Measurements from ENCODE around the gene STOML3. TPM values are rescaled to one million over a fixed set of nuclear protein-coding genes. Genes with fewer than 3 reads are reported as not detected.

The STOML3 gene, protein sequence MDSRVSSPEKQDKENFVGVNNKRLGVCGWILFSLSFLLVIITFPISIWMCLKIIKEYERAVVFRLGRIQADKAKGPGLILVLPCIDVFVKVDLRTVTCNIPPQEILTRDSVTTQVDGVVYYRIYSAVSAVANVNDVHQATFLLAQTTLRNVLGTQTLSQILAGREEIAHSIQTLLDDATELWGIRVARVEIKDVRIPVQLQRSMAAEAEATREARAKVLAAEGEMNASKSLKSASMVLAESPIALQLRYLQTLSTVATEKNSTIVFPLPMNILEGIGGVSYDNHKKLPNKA
- total RNA-seq (0.04 TPM), polyA plus RNA-seq (ENCODE audit: insufficient read depth in 1 of 8, insufficient read length in 8 of 8, low replicate concordance in 1 of 8) (under 1 TPM; 0.06 to 0.31 (median 0.20) TPM)
- long read RNA-seq, donor 1: 0 reads
- long read RNA-seq, donor 2: 0 reads
- long read RNA-seq, donor 3: 0 reads
- long read RNA-seq, donor 4: 0 reads
- long read RNA-seq, donor 5: 0 reads
- long read RNA-seq, donor 6: 0 reads
- long read RNA-seq, donor 7: 0 reads
- long read RNA-seq, donor 8: 0 reads
- long read RNA-seq, donor 9: 0 reads
- long read RNA-seq, donor 10: 0 reads
- long read RNA-seq, donor 11: 0 reads

DNA sequence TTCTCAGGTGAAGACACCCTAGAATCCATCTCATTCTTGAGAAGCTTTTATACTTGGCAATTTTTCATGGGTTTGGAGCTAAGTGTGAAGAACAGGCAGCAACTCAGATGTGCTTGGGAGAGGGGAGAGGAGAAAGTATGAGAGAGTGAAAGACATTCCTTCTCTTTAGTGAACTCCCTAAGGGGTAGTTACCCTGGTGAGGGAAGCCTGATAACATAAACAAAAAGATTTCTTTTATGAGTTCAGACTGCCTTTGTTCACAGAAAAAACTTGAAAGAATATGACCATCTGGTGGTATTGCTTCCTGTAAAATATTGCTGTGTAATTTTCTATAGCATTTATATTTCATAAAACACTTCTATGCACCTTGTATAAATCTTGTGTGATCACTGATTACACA is at the start of gene STOML3:
Gene STOML3, minus strand, starts transcription at position 139 of the 400 bp plus-strand sequence. Its CDS starts 110 bp downstream, at position 29.
- DNase-seq: peak; percentile 32
- H3K36me3 ChIP-seq (ENCODE audit: control insufficient read depth, insufficient read depth, low read length): no peaks in the 10 kb centered on the region
- no peak within 1 kb of the TSS for H3K4me3 ChIP-seq (ENCODE audit: low read length)
- no peaks in the 10 kb centered on the region for H3K4me1 ChIP-seq (ENCODE audit: control insufficient read depth, insufficient read depth, low read length)
- no peaks in the 10 kb centered on the region for H3K9me3 ChIP-seq (replicated peaks; ENCODE audit: control insufficient read depth, low read depth, low read length)
- H3K27ac ChIP-seq (ENCODE audit: low read length): no peak within 1 kb of the TSS
- H3K27me3 ChIP-seq (ENCODE audit: control insufficient read depth, insufficient read depth, low read length): no peaks in the 10 kb centered on the region

DNA sequence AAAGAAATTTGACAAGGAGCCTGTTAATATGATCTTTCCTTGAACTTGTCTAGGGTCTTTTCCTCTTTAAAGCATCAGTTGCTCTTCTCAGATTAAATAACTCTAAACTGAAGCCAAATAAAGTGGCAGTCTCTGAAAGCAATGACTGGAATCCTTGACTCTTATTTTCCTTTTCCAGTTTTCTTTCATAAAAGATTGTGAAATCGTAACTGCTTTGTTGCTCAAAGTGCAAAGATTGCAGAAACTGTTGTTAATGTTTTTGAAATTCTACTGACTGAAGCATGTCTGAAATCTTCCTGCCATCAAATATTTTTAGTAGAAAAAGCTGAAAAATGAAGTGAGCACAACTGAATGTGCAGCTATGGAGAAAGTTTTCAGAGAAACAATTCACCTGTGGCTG is 49.6 kb upstream of the STOML3 start:
- no peaks in the 10 kb centered on the region for H3K27me3 ChIP-seq (ENCODE audit: control insufficient read depth, insufficient read depth, low read length)
- no peaks in the 10 kb centered on the region for H3K9me3 ChIP-seq (replicated peaks; ENCODE audit: control insufficient read depth, low read depth, low read length)
- DNase-seq: no peak
- H3K36me3 ChIP-seq (ENCODE audit: control insufficient read depth, insufficient read depth, low read length): peaks cover 3% of the 10 kb centered on the region
- H3K4me1 ChIP-seq (ENCODE audit: control insufficient read depth, insufficient read depth, low read length): peaks cover under 1% of the 10 kb centered on the region
- no peak overlapping the region for H3K4me3 ChIP-seq (ENCODE audit: low read length)
- WGBS (ENCODE audit: insufficient coverage): no CpG with 5 or more reads among the region's 1 CpG
- no peak overlapping the region for H3K27ac ChIP-seq (ENCODE audit: low read length)

DNA sequence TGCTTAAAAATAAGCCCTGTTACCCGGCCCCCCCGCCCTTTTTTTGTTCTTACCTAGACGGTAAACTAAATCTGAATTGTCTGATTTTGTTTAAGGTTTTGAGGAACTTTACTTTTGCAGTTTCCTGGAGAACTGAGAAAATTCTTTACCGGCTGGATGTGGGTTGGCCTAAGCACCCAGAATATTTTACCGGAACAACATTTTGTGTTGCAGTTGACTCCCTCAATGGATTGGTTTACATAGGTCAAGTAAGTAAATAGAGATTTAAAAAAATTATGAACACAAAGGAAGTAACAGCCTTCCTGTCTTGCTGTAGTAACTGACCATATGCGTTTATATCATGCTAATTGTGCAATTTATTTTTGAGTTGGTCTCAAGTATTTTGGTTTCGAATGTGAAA is 48.4 kb upstream of the STOML3 start:
- Histone ChIP-seq H3K4me3 (ENCODE audit: low read length) (peak overlapping the region; percentile 84), H3K27ac (ENCODE audit: low read length) (no peak overlapping the region)
- WGBS (ENCODE audit: insufficient coverage): no CpG with 5 or more reads among the region's 7 CpGs

DNA sequence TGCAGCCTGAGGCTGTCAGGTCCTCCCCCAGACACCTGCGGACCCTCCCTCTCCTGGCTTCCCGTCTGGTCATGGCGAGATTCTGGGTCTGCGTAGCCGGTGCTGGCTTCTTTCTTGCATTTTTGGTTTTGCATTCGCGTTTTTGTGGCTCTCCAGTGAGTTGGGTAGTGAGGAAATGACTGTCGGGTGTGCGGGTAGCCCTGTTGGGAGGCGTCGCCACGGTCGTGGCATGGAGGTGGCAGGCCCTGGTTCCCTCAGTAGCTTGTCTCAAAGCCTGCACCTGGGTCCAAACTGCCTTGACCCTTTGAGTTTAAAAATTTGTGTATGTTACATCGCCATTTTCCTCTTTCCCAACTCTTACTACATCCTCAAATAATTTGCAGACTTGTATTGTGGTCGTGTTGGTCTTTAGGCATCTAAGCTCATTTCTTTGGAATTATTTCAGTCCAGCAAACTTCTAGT is 48.0 kb upstream of the STOML3 start:
- no peaks in the 10 kb centered on the region for H3K9me3 ChIP-seq (replicated peaks; ENCODE audit: control insufficient read depth, low read depth, low read length)
- WGBS (ENCODE audit: insufficient coverage): 0% methylated on average over 5 of the region's 15 CpGs
- peaks cover 2% of the 10 kb centered on the region for H3K4me1 ChIP-seq (ENCODE audit: control insufficient read depth, insufficient read depth, low read length)
- peak overlapping the region; percentile 84 for H3K4me3 ChIP-seq (ENCODE audit: low read length)
- peaks cover 2% of the 10 kb centered on the region for H3K36me3 ChIP-seq (ENCODE audit: control insufficient read depth, insufficient read depth, low read length)
- H3K27me3 ChIP-seq (ENCODE audit: control insufficient read depth, insufficient read depth, low read length): no peaks in the 10 kb centered on the region
- no peak for DNase-seq
- peak overlapping the region; percentile 74 for H3K27ac ChIP-seq (ENCODE audit: low read length)

More for the DNA sequence above, 48.4 kb upstream of the STOML3 start:
- no peak for DNase-seq
- Histone ChIP-seq H3K36me3 (ENCODE audit: control insufficient read depth, insufficient read depth, low read length) (peaks cover 2% of the 10 kb centered on the region), H3K9me3 (replicated peaks; ENCODE audit: control insufficient read depth, low read depth, low read length) (no peaks in the 10 kb centered on the region), H3K4me1 (ENCODE audit: control insufficient read depth, insufficient read depth, low read length) (peaks cover 2% of the 10 kb centered on the region), H3K27me3 (ENCODE audit: control insufficient read depth, insufficient read depth, low read length) (no peaks in the 10 kb centered on the region)

DNA sequence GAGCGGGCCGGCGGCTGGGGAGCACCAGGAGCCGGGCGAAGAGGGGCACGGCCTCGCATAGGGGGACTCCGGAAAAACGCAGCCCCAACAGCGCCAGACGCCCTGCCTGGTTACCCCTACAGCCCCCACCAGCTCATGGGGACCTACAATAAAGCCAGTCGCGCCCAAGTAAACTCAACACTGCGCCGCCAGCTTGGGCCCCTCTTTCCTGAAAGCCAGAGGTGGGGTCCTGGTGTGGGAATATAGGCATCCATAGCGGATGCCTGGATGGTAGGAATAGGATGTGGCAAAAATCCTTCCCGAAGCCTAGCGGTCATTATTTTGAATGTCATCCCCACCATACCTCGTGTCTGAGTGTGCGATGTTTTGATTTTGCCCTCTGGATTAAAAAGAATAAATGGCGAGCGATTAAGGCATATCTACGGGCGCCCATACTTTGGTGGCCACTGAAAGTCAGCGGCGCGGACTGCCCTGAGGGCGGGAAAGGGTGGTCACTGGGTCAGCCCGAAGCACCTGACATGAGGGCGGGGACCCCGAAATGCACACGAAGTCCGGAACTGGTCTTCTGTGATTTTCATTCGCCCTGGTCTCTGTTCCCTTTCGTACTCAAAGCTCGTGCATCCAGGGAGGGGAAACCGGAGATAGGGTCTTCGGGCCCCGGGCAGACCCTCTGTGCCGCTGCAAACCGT is 47.4 kb upstream of the STOML3 start, which contains the start of the genes NHLRC3 and PROSER1:
Gene NHLRC3, plus strand, starts transcription at position 577 of the 689 bp plus-strand sequence. CDS start 184 bp downstream, outside the sequence.
Gene PROSER1, minus strand, starts transcription at position 210 of the 689 bp plus-strand sequence. CDS start 847 bp downstream, outside the sequence.
- peak within 1 kb of the TSS; percentile 84 for H3K4me3 ChIP-seq (ENCODE audit: low read length)
- H3K4me1 ChIP-seq (ENCODE audit: control insufficient read depth, insufficient read depth, low read length): peaks cover 2% of the 10 kb centered on the region
- WGBS (ENCODE audit: insufficient coverage): under 1% methylated on average over 31 of the region's 41 CpGs
- peak; percentile 99 for DNase-seq
- H3K27me3 ChIP-seq (ENCODE audit: control insufficient read depth, insufficient read depth, low read length): no peaks in the 10 kb centered on the region
- H3K36me3 ChIP-seq (ENCODE audit: control insufficient read depth, insufficient read depth, low read length): no peaks in the 10 kb centered on the region
- no peaks in the 10 kb centered on the region for H3K9me3 ChIP-seq (replicated peaks; ENCODE audit: control insufficient read depth, low read depth, low read length)
- H3K27ac ChIP-seq (ENCODE audit: low read length): peak within 1 kb of the TSS; percentile 74

DNA sequence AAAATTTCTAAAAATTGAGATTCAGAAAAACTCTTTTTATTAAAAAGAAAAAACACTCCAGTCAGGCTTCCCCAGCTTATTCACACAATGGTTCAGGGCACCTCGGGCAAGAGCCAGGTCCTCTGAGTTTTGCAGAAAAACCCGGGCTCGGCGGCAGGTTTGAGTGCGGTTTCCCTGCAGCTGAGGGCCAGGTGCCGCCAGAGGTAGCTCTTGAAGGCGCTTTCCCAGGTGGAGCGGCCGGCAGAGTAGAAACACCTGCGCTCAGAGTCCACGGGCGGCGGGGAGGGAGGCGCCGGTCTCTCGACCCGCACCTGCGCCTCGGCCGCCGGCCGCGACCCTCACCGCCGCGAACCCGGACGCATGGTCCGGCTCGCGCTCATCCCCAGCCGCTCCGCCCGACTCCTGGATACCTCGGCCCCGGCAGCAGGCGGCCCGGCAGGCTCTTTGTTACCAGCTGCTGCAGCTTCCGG is 46.8 kb upstream of the STOML3 start:
- H3K4me3 ChIP-seq (ENCODE audit: low read length): peak overlapping the region; percentile 84
- H3K36me3 ChIP-seq (ENCODE audit: control insufficient read depth, insufficient read depth, low read length): no peaks in the 10 kb centered on the region
- under 1% methylated on average over 39 of the region's 39 CpGs for WGBS (ENCODE audit: insufficient coverage)
- no peaks in the 10 kb centered on the region for H3K27me3 ChIP-seq (ENCODE audit: control insufficient read depth, insufficient read depth, low read length)
- peak overlapping the region; percentile 74 for H3K27ac ChIP-seq (ENCODE audit: low read length)
- no peaks in the 10 kb centered on the region for H3K9me3 ChIP-seq (replicated peaks; ENCODE audit: control insufficient read depth, low read depth, low read length)
- no peak for DNase-seq
- peaks cover 2% of the 10 kb centered on the region for H3K4me1 ChIP-seq (ENCODE audit: control insufficient read depth, insufficient read depth, low read length)

DNA sequence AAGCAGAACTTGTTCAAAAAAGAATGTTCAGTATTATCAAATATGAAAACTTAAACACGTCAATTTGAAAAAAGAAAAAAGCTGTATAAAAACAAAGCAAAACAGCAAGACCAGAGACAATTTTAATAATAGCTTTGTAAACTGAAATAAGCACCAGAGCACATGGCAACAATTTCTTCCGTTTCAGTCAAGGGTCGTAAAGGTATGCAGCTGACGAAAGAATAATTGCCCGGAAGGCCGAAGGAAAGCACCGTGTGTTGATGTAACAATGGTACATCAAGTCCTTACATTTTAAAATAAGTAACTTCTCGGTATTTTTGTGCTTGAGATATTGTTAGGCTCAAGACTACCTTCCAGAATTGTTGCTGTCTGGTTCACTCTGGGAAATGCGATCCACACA is 45.6 kb upstream of the STOML3 start:
- peak; percentile 13 for DNase-seq
- Histone ChIP-seq H3K27me3 (ENCODE audit: control insufficient read depth, insufficient read depth, low read length) (no peaks in the 10 kb centered on the region), H3K36me3 (ENCODE audit: control insufficient read depth, insufficient read depth, low read length) (no peaks in the 10 kb centered on the region), H3K9me3 (replicated peaks; ENCODE audit: control insufficient read depth, low read depth, low read length) (no peaks in the 10 kb centered on the region), H3K4me1 (ENCODE audit: control insufficient read depth, insufficient read depth, low read length) (peaks cover 2% of the 10 kb centered on the region), H3K27ac (ENCODE audit: low read length) (no peak overlapping the region), H3K4me3 (ENCODE audit: low read length) (peak overlapping the region; percentile 84)
- no CpG with 5 or more reads among the region's 9 CpGs for WGBS (ENCODE audit: insufficient coverage)

DNA sequence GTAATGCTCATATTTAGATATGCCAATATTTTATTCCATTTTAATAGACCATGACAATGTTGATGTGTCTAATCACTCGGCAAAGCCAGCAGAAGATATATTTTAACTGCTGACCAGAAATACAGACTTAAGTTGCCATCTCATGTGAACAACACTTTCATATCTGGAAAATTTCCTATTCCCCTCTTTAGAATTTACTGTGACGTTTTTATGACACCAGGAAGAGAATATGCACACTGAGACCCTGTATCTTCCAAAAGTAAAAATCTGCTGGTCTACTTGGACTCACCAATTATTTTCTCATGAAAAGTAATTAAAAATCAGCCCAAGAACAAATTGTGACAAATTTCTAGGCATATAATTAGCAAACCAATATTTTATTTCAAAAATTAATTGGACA is 45.2 kb upstream of the STOML3 start:
- Histone ChIP-seq H3K4me1 (ENCODE audit: control insufficient read depth, insufficient read depth, low read length) (peaks cover 2% of the 10 kb centered on the region), H3K9me3 (replicated peaks; ENCODE audit: control insufficient read depth, low read depth, low read length) (no peaks in the 10 kb centered on the region), H3K27ac (ENCODE audit: low read length) (no peak overlapping the region), H3K36me3 (ENCODE audit: control insufficient read depth, insufficient read depth, low read length) (peaks cover 2% of the 10 kb centered on the region), H3K4me3 (ENCODE audit: low read length) (peak overlapping the region; percentile 14), H3K27me3 (ENCODE audit: control insufficient read depth, insufficient read depth, low read length) (no peaks in the 10 kb centered on the region)
- WGBS (ENCODE audit: insufficient coverage): 20% methylated on average over 1 of the region's 2 CpGs
- DNase-seq: no peak

DNA sequence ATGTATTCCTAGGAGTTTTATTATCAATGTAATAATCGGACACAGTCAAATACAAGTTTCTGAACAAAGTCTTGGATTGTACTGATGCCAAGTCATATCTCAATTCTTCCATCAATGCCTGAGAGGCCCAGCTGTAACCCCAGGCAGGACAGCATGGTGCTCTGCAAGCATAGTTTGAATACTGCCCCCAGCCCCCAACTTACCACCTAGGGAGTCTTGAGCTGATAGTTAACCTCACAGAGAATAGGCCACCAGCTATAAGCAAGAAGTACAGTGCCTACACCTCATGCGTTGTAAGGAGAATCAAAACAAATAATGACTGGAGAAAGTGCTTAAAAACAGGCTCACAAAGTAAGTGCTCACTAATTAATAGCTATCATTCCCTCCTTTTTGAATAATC is 44.6 kb upstream of the STOML3 start:
- peaks cover 2% of the 10 kb centered on the region for H3K4me1 ChIP-seq (ENCODE audit: control insufficient read depth, insufficient read depth, low read length)
- no CpG with 5 or more reads among the region's 2 CpGs for WGBS (ENCODE audit: insufficient coverage)
- H3K36me3 ChIP-seq (ENCODE audit: control insufficient read depth, insufficient read depth, low read length): peaks cover 2% of the 10 kb centered on the region
- H3K27ac ChIP-seq (ENCODE audit: low read length): no peak overlapping the region
- H3K27me3 ChIP-seq (ENCODE audit: control insufficient read depth, insufficient read depth, low read length): no peaks in the 10 kb centered on the region
- peak overlapping the region; percentile 14 for H3K4me3 ChIP-seq (ENCODE audit: low read length)
- no peaks in the 10 kb centered on the region for H3K9me3 ChIP-seq (replicated peaks; ENCODE audit: control insufficient read depth, low read depth, low read length)
- no peak for DNase-seq

DNA sequence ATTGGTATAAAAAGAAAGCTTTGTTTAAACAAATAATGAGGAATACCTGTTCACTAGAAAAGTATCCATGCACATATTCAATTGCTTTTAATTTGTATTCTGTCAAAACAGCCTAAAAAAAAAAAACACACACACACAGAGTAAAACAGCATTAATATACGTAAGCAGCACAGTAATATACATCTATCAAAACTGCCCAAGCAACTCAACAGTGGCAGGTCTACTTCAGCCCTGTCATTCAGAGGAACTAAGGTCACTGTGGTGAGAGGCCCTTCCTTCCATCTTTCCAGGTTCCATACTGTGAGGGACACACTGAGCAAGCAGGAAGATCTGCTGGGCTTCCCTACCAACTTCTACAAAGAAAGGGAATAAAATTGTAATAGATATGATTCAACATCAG is 43.5 kb upstream of the STOML3 start:
- no peak for DNase-seq
- no peak overlapping the region for H3K4me3 ChIP-seq (ENCODE audit: low read length)
- no peaks in the 10 kb centered on the region for H3K27me3 ChIP-seq (ENCODE audit: control insufficient read depth, insufficient read depth, low read length)
- H3K36me3 ChIP-seq (ENCODE audit: control insufficient read depth, insufficient read depth, low read length): peaks cover 2% of the 10 kb centered on the region
- no peak overlapping the region for H3K27ac ChIP-seq (ENCODE audit: low read length)
- H3K9me3 ChIP-seq (replicated peaks; ENCODE audit: control insufficient read depth, low read depth, low read length): no peaks in the 10 kb centered on the region
- peaks cover 2% of the 10 kb centered on the region for H3K4me1 ChIP-seq (ENCODE audit: control insufficient read depth, insufficient read depth, low read length)
- 67% methylated on average over 1 of the region's 1 CpG for WGBS (ENCODE audit: insufficient coverage)
